K562 (cell line): ENCODE measurements around the gene SMG1. TPM values are rescaled to one million over a fixed set of nuclear protein-coding genes. Genes with fewer than 3 reads are reported as not detected.

ENCODE experiments used
- BACH1 ChIP-seq: fragments of 200-800 bp; sonication (Bioruptor generic); IDR thresholded peaks from 2 replicates; pipeline ENCODE4 v1.6.1; 2016; ENCODE audit warnings: missing genetic modification characterization, missing compliant biosample characterization
- DNMT1 ChIP-seq: fragments of 450-650 bp; IDR thresholded peaks from 2 replicates; pipeline ENCODE4 v1.6.1; 2016; ENCODE audit warnings: antibody characterized with exemption, mild to moderate bottlenecking
- GTF2A2 ChIP-seq: IDR thresholded peaks from 2 replicates; pipeline ENCODE4 v1.6.1; 2016; ENCODE audit warnings: mild to moderate bottlenecking, missing genetic modification characterization, missing compliant biosample characterization
- NBN ChIP-seq: fragments of 450-650 bp; IDR thresholded peaks from 2 replicates; pipeline ENCODE4 v1.6.1; 2016; ENCODE audit warnings: low read depth, mild to moderate bottlenecking
- POLR2AphosphoS2 ChIP-seq: IDR thresholded peaks from 2 replicates; pipeline ENCODE4 v1.6.1; 2012; ENCODE audit warnings: low read length, improper control_type of control experiment
- SAP30 ChIP-seq: fragments of 200-600 bp; sonication (generic); IDR thresholded peaks from 2 replicates; pipeline ENCODE4 v1.6.1; 2012; ENCODE audit warnings: borderline replicate concordance, low read depth, mild to moderate bottlenecking, moderate library complexity, low read length, control low read depth, inconsistent platforms; ENCODE audit not compliant: insufficient read depth, poor library complexity, severe bottlenecking
- SPI1 ChIP-seq: IDR thresholded peaks from 2 replicates; pipeline ENCODE4 v1.6.1; 2011; ENCODE audit warnings: low read depth, low read length, control low read depth, borderline replicate concordance
- ZBED1 ChIP-seq: IDR thresholded peaks from 2 replicates; pipeline ENCODE4 v1.6.1; 2014
- ZNF253 ChIP-seq: fragments of 250-450 bp; sonication (Bioruptor Pico); conservative IDR thresholded peaks from 2 replicates; pipeline ENCODE4 v1.6.1; 2021; ENCODE audit warnings: mild to moderate bottlenecking
- polyA plus RNA-seq, 8 experiments: library from polyadenylated mRNA; depleted of rRNA in 4 of 8; stranded (reverse) in 5 of 8; unstranded in 3 of 8; fragments of >200 nt; fragmentation: Nextera tagmentation in 2 of 8; fragmentation: Illumina TruSeq in 1 of 8; extraction: Ambion mirVana in 2 of 8; extraction: Trizol in 1 of 8; gene quantifications; 2 replicates each; pipeline versions ENCODE4 v1.2.1 to v1.2.3, GENCODE V29; 2011 to 2014; ENCODE audit warnings: inconsistent platforms in 1 of 8, missing spikeins in 1 of 8
- total RNA-seq, 7 experiments: library from RNA; depleted of rRNA in 6 of 7; stranded (reverse); fragments of >200 nt in 6 of 7; fragmentation: Illumina TruSeq in 2 of 7; extraction: Trizol in 2 of 7; gene quantifications; 2 replicates each; pipeline versions ENCODE4 v1.2.1 to v1.2.3, GENCODE V29; 2011 to 2021; ENCODE audit warnings: low replicate concordance in 1 of 7
- TF ChIP-seq, protein P1 (sequence below): fragments of 250-450 bp; sonication (Bioruptor Pico); IDR thresholded peaks from 2 replicates; pipeline ENCODE4 v1.8.0; 2021; ENCODE audit warnings: borderline replicate concordance, mild to moderate bottlenecking, moderate library complexity; ENCODE audit not compliant: poor library complexity, severe bottlenecking
- TF ChIP-seq, protein P2 (sequence below): sonication (generic); formaldehyde crosslinking; IDR thresholded peaks from 2 replicates; pipeline ENCODE4 v1.8.0; 2023; ENCODE audit warnings: missing genetic modification reagents, mild to moderate bottlenecking, borderline replicate concordance
- TF ChIP-seq, protein P3 (sequence below): fragments of 450-650 bp; formaldehyde crosslinking; IDR thresholded peaks from 2 replicates; pipeline ENCODE4 v1.4.0; 2022; ENCODE audit warnings: missing genetic modification characterization
- TF ChIP-seq, protein P4 (sequence below), 2 experiments: fragments of 450-650 bp in 1 of 2; sonication (generic) in 1 of 2; formaldehyde crosslinking; conservative IDR thresholded peaks; 2 replicates each; pipeline versions ENCODE4 v1.4.0 to v1.8.1; 2020 to 2022; ENCODE audit warnings: mild to moderate bottlenecking in 1 of 2, missing genetic modification reagents in 1 of 2
- TF ChIP-seq, protein P5 (sequence below): sonication (generic); formaldehyde crosslinking; IDR thresholded peaks from 2 replicates; pipeline ENCODE4 v1.4.0; 2020; ENCODE audit warnings: mild to moderate bottlenecking, missing genetic modification reagents
- TF ChIP-seq, protein P6 (sequence below): sonication (generic); formaldehyde crosslinking; IDR thresholded peaks from 2 replicates; pipeline ENCODE4 v1.5.0; 2020; ENCODE audit warnings: missing genetic modification reagents

The SMG1 gene
- total and polyA plus RNA-seq, 9 of the 15 experiments (the other 6 are each of a cell fraction or from before 2014, with no cell fraction given): 3.4 to 54.8 (median 32.0) TPM

DNA sequence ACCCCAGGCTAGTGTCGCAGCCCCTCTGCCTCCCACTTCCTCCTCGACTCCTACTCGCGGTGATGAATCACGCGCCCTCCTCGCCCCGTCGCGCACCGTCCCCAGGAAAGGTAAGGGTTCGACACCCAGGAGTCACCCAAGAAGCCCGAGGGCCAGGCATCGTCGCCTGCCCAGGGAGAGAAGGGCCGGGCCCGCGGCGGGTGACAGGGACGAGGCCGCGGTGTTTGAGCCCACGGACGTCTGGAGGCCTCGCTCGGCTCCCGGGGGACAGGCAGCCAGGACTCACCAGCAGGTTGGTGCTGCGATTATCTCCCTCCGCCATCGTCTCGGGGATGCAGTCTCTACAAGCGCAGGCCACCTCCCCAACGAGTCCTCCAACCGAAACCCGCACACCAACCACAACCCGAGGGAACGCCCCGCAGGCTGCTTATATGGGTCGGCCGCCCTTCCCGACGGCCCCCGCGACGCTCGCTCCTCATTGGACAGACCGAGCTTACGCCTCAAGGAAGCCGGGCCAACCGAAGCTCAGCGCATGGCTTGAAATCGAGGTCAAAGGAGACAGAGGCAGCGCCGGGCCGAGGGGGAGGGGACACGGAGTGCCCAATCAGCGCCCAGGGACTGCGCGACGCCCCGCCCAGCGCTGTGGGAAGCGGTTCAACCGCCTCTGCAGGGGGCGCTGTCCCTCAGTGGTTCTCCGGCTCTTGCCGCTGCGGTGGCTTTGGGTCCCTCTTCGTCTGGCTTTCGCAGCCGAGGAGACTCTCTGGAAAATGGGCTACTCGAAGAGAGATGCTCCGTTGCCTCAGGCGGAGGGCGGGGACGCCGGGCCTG lies 124.8 kb downstream of the SMG1 start, which contains the start of gene ARL6IP1 (continued):
- TF ChIP-seq SAP30 (peak; percentile 94), POLR2AphosphoS2 (peak; percentile 60; the same call in 1 of the 2 replicates), NBN (peak; percentile 69), SPI1 (peak; percentile 75; the same call in 1 of the 2 replicates), BACH1 (tag) (no peak), DNMT1 (no peak), ZNF253 (CRISPR knock-in tag) (no peak), GTF2A2 (tag) (peak; percentile 82), ZBED1 (peak; percentile 62; the same call in 1 of the 2 replicates)
- TF ChIP-seq, protein P1, sequence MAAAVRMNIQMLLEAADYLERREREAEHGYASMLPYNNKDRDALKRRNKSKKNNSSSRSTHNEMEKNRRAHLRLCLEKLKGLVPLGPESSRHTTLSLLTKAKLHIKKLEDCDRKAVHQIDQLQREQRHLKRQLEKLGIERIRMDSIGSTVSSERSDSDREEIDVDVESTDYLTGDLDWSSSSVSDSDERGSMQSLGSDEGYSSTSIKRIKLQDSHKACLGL (CRISPR knock-in tag): no peak
- TF ChIP-seq, protein P2, sequence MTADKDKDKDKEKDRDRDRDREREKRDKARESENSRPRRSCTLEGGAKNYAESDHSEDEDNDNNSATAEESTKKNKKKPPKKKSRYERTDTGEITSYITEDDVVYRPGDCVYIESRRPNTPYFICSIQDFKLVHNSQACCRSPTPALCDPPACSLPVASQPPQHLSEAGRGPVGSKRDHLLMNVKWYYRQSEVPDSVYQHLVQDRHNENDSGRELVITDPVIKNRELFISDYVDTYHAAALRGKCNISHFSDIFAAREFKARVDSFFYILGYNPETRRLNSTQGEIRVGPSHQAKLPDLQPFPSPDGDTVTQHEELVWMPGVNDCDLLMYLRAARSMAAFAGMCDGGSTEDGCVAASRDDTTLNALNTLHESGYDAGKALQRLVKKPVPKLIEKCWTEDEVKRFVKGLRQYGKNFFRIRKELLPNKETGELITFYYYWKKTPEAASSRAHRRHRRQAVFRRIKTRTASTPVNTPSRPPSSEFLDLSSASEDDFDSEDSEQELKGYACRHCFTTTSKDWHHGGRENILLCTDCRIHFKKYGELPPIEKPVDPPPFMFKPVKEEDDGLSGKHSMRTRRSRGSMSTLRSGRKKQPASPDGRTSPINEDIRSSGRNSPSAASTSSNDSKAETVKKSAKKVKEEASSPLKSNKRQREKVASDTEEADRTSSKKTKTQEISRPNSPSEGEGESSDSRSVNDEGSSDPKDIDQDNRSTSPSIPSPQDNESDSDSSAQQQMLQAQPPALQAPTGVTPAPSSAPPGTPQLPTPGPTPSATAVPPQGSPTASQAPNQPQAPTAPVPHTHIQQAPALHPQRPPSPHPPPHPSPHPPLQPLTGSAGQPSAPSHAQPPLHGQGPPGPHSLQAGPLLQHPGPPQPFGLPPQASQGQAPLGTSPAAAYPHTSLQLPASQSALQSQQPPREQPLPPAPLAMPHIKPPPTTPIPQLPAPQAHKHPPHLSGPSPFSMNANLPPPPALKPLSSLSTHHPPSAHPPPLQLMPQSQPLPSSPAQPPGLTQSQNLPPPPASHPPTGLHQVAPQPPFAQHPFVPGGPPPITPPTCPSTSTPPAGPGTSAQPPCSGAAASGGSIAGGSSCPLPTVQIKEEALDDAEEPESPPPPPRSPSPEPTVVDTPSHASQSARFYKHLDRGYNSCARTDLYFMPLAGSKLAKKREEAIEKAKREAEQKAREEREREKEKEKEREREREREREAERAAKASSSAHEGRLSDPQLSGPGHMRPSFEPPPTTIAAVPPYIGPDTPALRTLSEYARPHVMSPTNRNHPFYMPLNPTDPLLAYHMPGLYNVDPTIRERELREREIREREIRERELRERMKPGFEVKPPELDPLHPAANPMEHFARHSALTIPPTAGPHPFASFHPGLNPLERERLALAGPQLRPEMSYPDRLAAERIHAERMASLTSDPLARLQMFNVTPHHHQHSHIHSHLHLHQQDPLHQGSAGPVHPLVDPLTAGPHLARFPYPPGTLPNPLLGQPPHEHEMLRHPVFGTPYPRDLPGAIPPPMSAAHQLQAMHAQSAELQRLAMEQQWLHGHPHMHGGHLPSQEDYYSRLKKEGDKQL (CRISPR knock-in tag): no peak
- TF ChIP-seq, protein P3, sequence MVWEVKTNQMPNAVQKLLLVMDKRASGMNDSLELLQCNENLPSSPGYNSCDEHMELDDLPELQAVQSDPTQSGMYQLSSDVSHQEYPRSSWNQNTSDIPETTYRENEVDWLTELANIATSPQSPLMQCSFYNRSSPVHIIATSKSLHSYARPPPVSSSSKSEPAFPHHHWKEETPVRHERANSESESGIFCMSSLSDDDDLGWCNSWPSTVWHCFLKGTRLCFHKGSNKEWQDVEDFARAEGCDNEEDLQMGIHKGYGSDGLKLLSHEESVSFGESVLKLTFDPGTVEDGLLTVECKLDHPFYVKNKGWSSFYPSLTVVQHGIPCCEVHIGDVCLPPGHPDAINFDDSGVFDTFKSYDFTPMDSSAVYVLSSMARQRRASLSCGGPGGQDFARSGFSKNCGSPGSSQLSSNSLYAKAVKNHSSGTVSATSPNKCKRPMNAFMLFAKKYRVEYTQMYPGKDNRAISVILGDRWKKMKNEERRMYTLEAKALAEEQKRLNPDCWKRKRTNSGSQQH (CRISPR knock-in tag): peak; percentile 89
- TF ChIP-seq, protein P4, sequence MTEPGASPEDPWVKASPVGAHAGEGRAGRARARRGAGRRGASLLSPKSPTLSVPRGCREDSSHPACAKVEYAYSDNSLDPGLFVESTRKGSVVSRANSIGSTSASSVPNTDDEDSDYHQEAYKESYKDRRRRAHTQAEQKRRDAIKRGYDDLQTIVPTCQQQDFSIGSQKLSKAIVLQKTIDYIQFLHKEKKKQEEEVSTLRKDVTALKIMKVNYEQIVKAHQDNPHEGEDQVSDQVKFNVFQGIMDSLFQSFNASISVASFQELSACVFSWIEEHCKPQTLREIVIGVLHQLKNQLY (CRISPR knock-in tag; conservative IDR thresholded peaks at IDR 0.05): peak in 1 of 2 experiments; percentile 66; a peak in 1 of 4 replicates
- TF ChIP-seq, protein P5, sequence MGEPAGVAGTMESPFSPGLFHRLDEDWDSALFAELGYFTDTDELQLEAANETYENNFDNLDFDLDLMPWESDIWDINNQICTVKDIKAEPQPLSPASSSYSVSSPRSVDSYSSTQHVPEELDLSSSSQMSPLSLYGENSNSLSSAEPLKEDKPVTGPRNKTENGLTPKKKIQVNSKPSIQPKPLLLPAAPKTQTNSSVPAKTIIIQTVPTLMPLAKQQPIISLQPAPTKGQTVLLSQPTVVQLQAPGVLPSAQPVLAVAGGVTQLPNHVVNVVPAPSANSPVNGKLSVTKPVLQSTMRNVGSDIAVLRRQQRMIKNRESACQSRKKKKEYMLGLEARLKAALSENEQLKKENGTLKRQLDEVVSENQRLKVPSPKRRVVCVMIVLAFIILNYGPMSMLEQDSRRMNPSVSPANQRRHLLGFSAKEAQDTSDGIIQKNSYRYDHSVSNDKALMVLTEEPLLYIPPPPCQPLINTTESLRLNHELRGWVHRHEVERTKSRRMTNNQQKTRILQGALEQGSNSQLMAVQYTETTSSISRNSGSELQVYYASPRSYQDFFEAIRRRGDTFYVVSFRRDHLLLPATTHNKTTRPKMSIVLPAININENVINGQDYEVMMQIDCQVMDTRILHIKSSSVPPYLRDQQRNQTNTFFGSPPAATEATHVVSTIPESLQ (CRISPR knock-in tag): 0 out of 2 replicates have a peak, but pooled peaks have one; percentile 55
- TF ChIP-seq, protein P6, sequence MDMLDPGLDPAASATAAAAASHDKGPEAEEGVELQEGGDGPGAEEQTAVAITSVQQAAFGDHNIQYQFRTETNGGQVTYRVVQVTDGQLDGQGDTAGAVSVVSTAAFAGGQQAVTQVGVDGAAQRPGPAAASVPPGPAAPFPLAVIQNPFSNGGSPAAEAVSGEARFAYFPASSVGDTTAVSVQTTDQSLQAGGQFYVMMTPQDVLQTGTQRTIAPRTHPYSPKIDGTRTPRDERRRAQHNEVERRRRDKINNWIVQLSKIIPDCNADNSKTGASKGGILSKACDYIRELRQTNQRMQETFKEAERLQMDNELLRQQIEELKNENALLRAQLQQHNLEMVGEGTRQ: no peak
